HepG2 (cell line): ENCODE measurements around the gene CLEC16A.

Source experiments
- HOXD1 ChIP-seq: sonication (generic); formaldehyde crosslinking; IDR thresholded peaks from 2 replicates; pipeline ENCODE4 v1.5.0; 2020; ENCODE audit warnings: missing genetic modification reagents
- ZBTB7A ChIP-seq: sonication (generic); formaldehyde crosslinking; IDR thresholded peaks from 2 replicates; pipeline ENCODE4 v1.8.0; 2022; ENCODE audit warnings: mild to moderate bottlenecking, missing genetic modification reagents

GRCh38 chr16:11134722-11135463 lies 190.5 kb downstream of the CLEC16A start:
- TF ChIP-seq HOXD1 (CRISPR knock-in tag) (no peak), ZBTB7A (no peak)
